Gastrocnemius medialis (tissue), 4 donors: ENCODE data around the gene HK3.

ENCODE experiments used
- POLR2A ChIP-seq, 2 donors: fragments of 450-650 bp; IDR thresholded peaks; one replicate each; pipeline ENCODE4 v1.6.1; 2017; ENCODE audit warnings: antibody characterized with exemption in 2 of 2, mild to moderate bottlenecking in 2 of 2, moderate library complexity in 2 of 2
- TF ChIP-seq, protein P1 (sequence below), 5 experiments: fragments of 450-650 bp in 3 of 5; fragments of 200-600 bp in 2 of 5; sonication (generic) in 2 of 5; IDR thresholded peaks in 4 of 5; conservative IDR thresholded peaks in 1 of 5; 1 replicate in 4 of 5; 2 replicates in 1 of 5; pipeline ENCODE4 v1.5.1; 2016 to 2019; ENCODE audit warnings: antibody characterized with exemption in 5 of 5, mild to moderate bottlenecking in 3 of 5, moderate library complexity in 3 of 5

DNA sequence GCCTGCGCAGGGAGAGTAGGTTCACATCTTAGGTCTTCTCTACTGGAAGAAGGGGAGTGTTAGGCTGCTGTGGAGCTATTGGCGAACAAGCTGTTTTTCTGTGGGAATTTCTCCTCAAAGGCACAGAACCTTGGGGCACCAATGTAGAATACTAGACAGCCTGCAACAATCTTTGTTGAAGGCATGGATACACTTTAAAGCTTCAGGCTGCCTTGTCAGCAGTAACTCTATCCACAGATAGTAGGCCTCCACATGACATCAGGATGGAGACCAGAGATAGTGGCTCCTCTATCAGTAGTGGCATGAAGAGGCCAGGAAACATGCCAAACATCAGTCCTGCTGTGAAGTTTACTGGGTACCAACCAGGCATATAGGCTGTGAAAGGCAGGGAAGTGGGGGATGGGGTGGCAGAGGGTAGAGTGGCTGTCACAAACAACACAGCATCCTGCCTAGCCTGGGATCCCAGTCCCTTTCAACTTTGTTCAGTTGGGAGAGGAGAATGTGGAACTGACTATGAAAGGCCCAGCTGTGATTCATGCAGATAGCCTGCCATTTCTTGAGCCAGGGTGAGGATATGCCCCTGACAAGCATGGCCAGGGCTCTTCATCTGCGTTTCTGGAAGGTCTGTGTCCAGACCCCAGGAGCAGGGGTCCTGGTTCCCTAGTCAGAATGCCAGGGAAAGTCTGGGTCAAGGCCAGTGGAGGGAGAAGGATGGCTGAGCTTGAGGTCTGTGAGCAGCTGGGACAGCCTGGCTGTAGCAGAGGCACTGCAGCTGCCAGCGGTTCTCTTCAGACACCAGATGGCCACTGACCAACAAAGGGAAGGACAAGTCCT lies 1.0 kb upstream of the HK3 start:
- TF ChIP-seq, protein P1, sequence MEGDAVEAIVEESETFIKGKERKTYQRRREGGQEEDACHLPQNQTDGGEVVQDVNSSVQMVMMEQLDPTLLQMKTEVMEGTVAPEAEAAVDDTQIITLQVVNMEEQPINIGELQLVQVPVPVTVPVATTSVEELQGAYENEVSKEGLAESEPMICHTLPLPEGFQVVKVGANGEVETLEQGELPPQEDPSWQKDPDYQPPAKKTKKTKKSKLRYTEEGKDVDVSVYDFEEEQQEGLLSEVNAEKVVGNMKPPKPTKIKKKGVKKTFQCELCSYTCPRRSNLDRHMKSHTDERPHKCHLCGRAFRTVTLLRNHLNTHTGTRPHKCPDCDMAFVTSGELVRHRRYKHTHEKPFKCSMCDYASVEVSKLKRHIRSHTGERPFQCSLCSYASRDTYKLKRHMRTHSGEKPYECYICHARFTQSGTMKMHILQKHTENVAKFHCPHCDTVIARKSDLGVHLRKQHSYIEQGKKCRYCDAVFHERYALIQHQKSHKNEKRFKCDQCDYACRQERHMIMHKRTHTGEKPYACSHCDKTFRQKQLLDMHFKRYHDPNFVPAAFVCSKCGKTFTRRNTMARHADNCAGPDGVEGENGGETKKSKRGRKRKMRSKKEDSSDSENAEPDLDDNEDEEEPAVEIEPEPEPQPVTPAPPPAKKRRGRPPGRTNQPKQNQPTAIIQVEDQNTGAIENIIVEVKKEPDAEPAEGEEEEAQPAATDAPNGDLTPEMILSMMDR (IDR thresholded peaks at IDR 0.05 in 4 of 5, conservative IDR thresholded peaks at IDR 0.05 in 1 of 5): no peak
- no peak for TF ChIP-seq POLR2A (IDR thresholded peaks at IDR 0.05)
